Peyer's patch (tissue), 4 donors: Measurements from ENCODE around the gene LNX2.

ENCODE experiments used
- CTCF ChIP-seq, 6 experiments: fragments of 450-650 bp in 4 of 6; fragments of 200-600 bp in 2 of 6; sonication (generic) in 1 of 6; IDR thresholded peaks; one replicate each; pipeline ENCODE4 v1.5.1; 2017 to 2019; ENCODE audit warnings: antibody characterized with exemption in 6 of 6, mild to moderate bottlenecking in 3 of 6, moderate library complexity in 1 of 6
- POLR2A ChIP-seq, 2 donors: fragments of 450-650 bp; IDR thresholded peaks; one replicate each; pipeline ENCODE4 v1.5.1; 2017; ENCODE audit warnings: antibody characterized with exemption in 2 of 2, mild to moderate bottlenecking in 2 of 2, moderate library complexity in 2 of 2

GRCh38 chr13:27574661-27575060, 45.7 kb downstream of the LNX2 start:
- TF ChIP-seq CTCF (IDR thresholded peaks at IDR 0.05) (no peak), POLR2A (IDR thresholded peaks at IDR 0.05) (no peak)
